DND-41 (cell line): ENCODE results near the gene BBC3.
"Not testable (repeated sequence)": the region's sequence is repeated elsewhere in the genome, so short reads cannot be mapped to it uniquely, and the experiment has no call there.

Experiments used
- EZH2 ChIP-seq: IDR thresholded peaks from 3 replicates; pipeline ENCODE4 v1.6.1; 2012; ENCODE audit warnings: borderline replicate concordance, low read depth, mild to moderate bottlenecking, moderate library complexity, low read length, inconsistent platforms; ENCODE audit not compliant: severe bottlenecking
- TF ChIP-seq, protein P1 (sequence below): IDR thresholded peaks from 2 replicates; pipeline ENCODE4 v1.5.1; 2012; ENCODE audit warnings: borderline replicate concordance, low read length, moderate library complexity, mild to moderate bottlenecking; ENCODE audit not compliant: poor library complexity, severe bottlenecking; ENCODE audit errors: extremely low read depth

DNA sequence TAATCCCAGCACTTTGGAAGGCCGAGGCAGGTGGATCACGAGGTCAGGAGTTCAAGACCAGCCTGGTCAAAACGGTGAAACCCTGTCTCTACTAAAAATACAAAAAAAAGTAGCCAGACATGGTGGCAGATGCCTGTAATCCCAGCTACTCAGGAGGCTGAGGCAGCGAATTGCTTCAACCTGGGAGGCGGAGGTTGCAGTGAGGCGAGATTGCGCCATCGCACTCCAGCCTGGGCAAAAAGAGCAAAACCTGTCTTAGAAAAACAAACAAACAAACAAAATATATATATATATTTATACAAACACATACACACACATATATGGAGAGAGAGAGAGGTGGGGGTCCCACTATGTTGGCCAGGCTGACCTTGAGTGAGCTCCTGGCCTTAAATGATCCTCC lies 22.0 kb upstream of the BBC3 start:
- TF ChIP-seq, protein P1, sequence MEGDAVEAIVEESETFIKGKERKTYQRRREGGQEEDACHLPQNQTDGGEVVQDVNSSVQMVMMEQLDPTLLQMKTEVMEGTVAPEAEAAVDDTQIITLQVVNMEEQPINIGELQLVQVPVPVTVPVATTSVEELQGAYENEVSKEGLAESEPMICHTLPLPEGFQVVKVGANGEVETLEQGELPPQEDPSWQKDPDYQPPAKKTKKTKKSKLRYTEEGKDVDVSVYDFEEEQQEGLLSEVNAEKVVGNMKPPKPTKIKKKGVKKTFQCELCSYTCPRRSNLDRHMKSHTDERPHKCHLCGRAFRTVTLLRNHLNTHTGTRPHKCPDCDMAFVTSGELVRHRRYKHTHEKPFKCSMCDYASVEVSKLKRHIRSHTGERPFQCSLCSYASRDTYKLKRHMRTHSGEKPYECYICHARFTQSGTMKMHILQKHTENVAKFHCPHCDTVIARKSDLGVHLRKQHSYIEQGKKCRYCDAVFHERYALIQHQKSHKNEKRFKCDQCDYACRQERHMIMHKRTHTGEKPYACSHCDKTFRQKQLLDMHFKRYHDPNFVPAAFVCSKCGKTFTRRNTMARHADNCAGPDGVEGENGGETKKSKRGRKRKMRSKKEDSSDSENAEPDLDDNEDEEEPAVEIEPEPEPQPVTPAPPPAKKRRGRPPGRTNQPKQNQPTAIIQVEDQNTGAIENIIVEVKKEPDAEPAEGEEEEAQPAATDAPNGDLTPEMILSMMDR: not testable (repeated sequence)
- not testable (repeated sequence) for TF ChIP-seq EZH2
